CD4-positive, alpha-beta T cell treated with Interleukin-4 for 4 hours (primary cell): ENCODE results near the gene UNC5B.

ENCODE experiments used
- DNase-seq: peaks from one replicate; pipeline ENCODE4 v3.0.0-alpha.2; 2020

UNC5B gene

GRCh38 chr10:71223347-71224058 lies 11.1 kb downstream of the UNC5B start:
- no peak for DNase-seq

DNA sequence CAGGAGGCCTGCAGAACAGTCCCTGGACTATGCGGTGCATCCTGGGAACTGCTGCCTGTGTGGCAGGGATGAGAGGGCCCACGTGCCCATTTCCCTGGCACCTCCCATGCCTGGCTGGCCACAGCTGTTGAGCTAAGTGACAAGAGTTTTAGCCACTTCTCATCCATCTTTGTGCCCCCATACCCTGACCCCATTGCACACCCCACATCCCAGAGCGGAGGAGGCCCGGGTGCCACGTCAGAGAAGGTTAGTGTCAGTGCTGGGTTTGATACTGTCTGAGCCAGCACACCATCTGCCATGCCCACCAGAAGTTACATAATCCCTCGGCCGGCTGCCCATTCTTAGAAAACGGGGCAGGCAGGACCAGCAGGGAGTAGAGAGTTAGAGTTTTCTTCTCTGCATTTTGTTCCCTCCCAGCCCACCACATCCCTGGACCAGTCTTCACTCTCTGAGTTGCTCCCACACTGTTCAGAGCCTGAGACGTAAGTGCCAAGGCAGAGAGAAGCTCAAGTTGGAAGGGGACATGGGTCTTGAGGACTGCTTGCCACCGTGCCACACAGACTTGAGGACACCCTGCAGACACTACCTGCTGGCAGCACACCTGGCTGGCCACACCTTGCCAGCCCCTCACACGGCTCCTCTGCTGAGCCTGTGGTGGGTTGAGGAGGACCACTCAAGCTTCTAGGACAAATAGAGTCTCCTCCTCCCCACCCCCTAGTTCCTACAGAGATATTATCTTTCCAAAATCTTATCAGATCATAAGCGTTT lies 13.1 kb downstream of the UNC5B start:
- no peak for DNase-seq

GRCh38 chr10:71228875-71229675 lies 16.7 kb downstream of the UNC5B start:
- no peak for DNase-seq

DNA sequence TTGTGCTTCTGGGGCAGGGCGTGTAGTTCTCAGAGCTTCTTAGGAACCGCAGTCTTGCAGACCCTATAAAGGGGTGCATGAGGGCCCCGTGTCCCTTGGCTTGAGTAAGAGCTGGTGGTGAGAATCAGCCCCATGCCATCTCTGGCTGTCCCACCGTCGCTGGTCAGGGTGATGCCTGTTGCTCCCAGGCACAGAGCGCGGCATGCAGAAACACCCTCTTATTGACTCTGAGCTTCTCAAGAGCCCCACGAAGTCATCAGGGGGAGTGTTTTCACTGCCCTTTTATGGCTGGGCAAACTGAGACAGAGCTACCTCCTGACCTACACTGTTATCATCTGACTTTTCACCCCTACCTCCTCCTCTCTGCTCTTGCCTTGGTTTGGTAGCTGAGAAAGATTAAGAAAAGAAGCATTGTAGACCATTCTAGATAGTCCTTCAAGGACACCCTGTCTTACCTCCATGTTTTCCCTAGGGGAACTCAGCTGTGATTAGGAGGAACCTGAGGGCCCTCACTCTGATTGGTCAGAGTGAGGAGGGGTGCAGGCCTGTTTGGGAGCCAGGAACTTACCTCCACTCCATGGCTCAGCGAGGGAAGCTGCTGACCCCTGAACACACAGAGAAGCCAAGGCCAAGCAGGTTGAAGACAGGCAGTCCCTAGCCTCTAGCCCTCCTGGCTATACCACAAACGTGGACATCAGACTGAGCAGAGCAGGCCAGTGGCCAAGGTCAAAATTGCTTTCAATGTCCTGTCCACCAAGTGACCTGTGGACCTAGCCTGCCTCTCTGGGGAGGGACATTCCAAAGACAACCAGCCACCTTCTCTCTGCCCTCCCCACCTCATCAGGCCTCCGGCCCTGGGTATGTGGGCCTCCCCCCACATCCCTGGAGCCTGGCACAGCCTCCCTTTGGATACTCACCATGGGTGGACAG lies 17.6 kb downstream of the UNC5B start:
- DNase-seq, result no peak

- DNase-seq, result no peak
These were observed 18.3 kb downstream of the UNC5B start for GRCh38 chr10:71230656-71231025.

DNA sequence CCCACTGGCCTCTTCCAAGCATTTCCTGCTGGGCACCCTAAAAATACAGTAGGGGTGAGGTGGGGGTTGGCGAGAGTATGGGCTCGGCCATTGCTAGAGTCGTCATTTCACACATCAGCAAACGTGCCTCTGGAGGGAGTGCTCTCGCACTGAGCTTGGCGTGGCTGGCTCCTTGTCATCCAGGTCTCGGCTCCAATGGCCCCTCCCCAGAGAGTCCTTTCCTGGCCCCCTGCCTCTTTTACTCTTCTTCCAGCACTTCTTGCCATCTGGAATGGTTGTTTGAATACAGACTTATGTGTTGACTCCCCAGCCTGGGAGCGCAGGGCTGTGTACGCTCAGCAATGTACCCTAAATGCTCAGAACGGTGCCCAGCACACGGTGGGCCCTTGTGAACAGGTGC lies 18.8 kb downstream of the UNC5B start:
- no peak for DNase-seq

GRCh38 chr10:71232089-71232998 lies 20.0 kb downstream of the UNC5B start:
- no peak for DNase-seq

DNA sequence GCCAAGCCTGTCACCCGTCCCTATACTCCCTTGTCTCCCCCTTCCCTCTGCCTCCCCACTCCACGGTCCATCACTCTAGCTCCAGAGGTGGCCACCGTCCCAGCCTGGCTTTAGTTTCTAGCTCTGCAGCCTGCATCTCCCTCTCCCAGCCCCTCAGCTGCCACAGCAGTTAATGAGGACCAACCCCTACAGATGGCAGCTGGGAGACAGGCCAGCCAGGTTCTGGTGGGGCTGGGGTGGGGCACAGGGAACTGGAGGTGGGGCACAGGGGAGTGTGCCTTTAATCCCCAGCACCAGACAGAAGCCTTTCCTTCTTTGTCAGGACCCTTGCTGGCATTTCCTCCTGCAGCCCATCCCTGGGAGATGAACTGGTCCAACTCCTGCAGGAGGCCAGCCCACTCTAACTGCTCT lies 21.1 kb downstream of the UNC5B start:
- no peak for DNase-seq

DNA sequence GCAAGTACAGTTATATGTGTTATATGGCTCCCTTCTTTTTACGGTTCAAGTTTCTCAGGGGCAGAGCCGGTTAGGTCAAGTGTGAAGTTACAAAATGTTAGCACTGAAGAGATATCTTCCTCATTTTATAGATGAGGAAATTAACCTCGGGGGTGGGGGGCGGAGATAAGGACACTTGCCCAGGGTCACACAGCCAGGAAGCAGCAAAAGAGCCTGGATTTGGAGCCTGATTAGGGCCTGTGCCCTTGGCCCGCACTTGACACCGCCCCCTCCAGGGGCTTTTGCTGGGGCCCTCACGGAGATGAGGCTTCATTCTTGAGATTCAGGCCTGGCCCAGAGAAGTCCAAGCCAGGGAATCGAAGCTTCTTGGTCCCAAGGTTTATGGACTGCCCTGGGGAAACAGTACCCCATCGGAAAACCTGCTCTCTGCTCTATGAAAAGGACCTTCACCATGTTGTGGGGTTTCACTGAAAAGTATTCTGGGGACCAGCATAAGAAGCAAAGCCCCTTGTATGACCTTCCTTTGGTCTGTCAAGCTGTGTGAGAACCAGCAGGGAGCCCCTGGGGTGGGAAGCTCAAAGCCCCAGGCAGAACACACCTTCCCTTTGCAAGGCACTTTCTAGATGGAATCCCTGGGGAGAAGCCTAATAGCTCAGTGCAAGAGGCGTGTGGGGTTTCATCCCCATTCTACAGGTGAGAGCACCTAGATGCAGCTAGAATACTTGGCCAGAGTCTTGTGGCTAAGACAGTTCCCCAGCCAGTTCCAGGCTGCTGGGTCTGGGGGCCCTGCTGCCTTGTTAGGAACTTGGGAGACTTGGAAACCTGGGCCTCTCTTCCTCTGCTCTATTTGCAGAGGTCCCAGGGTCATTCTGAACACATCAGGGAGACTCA lies 21.9 kb downstream of the UNC5B start:
- DNase-seq, result no peak

GRCh38 chr10:71234970-71235685 lies 22.8 kb downstream of the UNC5B start:
- no peak for DNase-seq

GRCh38 chr10:71235808-71236207 lies 23.4 kb downstream of the UNC5B start:
- DNase-seq, result no peak

DNA sequence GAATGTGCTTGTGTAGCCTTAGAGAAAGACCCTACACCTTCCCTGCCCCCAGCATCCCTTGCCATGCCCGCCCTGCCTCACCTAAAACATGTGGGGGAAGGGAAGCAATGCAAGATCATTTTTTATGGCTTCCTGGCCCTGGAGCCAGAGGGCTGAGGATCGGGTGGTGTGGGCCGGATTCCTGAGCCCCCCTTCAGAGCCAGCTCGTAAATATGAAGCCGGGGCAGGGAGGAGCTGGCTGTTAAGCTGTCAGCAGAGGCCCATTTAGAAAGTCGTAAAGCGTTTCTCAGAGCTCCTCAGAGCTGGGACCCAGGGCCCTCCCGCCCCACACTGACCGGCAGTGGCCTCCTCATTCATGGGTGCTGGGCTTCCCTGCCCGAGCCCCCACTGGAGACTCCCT lies 23.9 kb downstream of the UNC5B start:
- no peak for DNase-seq

DNA sequence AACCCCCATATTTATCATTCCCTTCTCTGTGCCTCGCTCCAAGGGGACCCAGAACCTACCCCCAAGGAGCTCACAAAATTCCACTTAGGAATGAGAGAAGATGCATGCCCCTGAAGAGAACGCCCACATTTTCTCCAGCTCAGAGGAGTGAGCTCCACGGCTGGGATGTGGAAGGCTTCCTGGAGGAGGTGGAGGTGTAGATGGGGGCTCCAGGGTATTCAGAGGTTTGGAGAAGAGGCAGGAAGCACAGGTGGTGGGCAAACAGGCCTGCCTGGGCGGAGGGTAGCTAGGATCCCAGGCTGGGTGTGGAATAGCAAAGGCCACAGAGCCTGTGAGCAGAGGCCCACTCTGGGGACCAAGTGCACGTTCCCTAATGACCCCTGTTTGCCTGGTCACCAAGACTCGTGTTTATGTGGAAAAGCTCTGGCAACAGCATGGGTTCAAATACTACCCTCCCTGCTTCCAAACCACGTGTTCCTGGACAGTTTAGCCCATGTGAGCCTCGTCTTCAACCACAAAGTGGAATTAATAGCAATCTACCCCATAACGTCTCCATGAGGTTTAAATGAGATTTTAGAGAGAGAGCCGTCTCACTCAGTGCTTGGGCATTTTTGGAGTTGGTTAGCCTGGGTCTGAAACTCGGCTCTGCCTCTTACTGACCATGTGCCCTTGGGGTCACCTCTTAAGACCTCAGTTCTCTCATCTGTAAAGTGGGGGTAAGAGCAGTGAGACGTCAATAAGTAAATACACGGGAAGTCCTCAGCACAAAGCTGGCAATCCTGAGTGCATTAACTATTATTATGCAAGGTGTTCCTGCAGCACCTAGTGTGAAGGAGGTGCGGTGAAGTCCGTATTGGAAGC lies 24.7 kb downstream of the UNC5B start:
- DNase-seq, result no peak

DNA sequence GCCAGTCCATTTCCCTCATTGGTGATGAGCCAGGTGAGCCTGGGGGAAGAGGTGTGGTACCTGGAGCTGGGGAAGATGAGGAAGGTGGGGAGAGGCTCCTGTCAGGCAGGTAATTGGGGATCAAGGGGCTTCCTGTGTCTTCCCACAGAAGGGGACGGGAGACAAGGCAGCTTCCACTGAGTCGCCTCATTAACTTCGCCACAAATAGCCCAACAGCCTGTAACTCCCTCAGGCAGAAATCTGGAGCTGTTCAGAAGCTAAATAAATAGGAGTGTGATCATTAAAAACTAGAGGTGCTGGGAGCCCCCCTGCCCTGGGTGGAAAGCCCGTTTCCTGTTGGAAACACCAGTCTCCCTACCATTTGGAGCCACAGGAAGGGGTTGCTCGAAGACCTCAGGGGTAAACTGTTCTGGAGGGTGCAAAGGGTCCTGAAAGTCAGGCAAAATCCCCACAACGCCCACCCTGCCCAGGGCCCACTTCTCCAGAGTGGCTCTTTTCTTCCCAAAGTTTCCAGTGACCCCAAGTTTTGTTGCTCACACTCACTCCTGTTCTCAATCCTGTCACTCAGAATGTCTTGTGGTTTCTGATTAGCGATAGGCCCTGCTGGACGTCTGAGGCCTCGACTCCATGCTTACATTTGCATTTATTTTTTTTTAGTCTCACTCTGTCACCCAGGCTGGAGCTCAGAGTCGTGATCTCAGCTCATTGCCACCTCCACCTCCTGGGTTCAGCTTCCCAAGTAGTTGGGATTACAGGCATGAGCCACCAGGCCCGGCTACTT lies 25.7 kb downstream of the UNC5B start:
- no peak for DNase-seq

DNA sequence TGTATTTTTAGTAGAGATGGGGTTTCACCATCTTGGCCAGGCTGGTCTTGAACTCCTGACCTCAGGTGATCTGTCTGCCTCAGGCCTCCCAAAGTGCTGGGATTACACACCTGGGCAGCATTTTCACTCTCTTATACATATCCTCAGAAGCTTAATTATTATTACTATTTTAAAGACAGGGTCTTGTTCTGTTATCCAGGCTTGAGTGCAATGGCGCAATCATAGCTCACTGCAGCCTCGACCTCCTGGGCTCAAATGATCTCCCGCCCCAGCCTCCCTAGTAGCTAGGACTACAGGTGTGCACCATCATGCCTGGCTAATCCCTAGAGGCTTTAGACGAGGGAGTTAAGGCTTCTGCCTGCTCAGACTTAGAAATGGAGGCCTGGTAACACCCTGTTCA lies 26.3 kb downstream of the UNC5B start:
- DNase-seq, result no peak

DNA sequence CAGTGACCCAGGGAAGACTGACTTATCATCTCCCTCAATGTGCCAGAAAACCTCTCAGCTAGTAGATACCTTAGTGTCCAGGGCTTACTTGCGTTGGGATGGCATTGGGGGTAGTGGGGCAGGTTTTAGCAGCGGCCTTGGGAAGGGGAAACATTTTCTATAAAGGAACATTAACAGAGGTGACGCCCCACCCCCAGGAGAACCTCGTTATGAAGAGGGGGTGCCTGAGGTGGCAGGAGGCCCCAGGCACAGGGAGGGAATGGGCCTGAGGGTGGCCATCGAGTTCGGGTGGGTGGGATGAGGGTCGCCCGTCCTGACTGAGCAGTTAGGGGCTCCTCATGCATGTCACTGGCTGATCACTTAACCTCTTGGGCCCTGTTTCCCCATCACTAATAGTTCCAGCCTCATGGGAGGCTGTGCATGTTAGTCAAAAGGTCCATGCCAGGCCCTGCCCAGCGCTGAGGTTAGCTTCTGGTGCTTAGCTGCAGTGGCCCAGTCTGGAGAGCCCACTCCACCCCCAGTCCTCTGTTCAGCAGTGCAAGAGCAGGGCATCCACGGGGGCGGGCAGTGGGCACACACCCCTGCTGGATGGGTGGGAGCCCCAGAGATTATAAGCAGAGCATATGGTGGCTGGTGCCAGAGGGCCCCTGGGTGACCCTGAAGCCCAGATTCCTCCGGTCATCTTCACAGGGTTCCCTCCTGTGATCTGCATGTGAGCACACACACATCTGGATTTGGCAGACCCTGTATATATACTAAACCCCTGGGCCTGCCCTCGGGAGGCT lies 27.0 kb downstream of the UNC5B start:
- no peak for DNase-seq
